NCI-H1417 (cell line): ENCODE data around the gene RHBDL3.

Experiments used
- DNase-seq, 3 experiments: peaks; one replicate each; lab custom pipeline; 2025; lab: John Stamatoyannopoulos, UW

Gene RHBDL3

DNA sequence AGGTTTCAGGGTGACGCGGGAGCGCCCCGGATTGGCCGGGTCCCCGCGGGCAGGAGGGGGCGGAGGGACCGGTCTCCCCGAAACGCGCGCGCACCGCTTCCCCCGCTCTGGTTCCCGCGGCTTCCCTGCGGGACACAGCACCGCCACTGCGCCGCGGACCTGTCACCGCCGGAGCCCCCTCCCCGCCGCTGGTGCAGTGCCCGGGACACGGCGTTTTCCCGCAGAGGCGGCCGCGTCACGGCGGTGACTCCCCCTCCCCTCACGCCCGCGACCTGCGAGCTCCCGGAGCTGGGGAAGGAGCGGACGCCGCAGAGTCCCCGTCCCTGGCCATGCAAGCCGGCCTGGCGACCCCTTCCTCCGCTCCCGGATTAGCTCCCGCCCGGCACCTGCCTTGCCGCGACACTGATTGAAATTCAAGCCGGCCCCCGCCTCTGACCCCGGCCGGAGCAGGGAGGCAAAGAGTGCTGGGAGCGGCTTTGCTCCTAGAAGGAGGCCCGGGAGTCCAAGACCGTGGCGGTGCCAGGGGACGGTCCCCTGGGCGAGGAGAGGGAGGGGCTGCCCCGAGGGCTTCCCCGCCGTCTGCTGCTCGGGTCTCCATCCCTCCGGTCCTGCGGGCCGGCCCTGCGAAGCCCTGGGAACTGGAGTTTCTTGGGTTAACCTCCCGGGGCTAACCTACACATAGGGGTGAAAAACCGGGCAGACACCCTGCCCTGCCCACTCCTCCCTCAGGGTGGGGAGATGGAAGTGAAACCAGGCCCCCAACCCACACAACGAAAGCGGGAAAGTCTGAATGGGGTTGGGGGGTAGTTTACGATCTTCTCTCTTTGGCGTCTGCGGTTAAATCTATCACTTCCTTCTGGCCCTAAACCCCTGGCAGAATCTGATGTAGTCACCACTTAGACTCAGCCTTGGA, 1.0 kb downstream of the RHBDL3 start:
- DNase-seq = peak in 2 of 3 experiments; percentile 48 to 49

DNA sequence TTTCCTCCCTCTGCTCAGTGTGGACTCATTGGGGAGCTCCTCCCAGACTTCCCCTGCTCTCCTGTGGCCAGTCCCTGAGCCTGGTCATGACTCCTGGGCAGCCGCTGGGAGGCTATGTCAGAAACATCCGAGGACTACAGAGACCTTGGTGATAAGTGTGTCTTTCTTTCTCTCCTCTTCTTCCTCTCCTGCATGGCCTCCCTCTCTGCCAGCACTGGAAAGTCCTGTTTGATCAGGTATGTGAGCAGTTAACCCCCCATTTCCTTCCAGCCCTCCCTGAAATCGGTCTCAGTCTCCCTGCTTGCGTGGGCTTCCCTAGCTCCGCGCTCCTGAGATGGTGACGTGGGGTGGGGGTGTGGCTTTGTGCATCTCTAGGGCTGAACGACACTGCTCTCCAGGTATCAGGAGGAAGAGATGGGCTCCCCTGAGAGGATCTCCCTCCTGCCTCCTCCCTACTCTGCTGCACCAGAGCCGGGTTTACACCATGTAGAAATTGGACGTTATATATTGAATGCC, 2.1 kb downstream of the RHBDL3 start:
- DNase-seq = peak in 2 of 3 experiments; percentile 53 to 60

DNA sequence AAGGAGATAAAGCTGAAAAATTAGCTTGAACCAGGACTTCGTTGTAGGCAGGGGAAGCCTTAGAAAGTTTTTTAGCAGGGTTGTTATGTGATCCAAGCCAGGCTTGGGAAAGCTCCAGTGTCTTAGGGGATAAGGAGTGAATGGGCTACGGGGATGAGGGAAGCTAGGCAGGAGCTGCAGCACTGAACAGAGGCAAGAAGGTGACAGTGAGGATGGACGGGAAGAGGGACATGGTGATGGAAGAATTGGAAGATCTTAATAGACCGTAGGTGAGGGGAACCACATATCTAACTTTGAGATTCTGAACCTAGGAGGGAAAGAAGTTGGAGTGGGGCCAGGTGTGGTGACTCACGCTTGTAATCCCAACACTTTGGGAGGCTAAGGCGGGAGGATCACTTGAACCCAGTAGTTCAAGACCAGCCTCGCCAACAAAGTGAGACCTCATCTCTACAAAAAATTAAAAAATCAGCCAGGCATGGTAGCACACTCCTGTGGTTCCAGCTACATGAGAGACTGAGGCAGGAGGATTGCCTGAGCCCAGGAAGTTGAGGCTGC, 3.2 kb downstream of the RHBDL3 start:
- DNase-seq = no peak

DNA sequence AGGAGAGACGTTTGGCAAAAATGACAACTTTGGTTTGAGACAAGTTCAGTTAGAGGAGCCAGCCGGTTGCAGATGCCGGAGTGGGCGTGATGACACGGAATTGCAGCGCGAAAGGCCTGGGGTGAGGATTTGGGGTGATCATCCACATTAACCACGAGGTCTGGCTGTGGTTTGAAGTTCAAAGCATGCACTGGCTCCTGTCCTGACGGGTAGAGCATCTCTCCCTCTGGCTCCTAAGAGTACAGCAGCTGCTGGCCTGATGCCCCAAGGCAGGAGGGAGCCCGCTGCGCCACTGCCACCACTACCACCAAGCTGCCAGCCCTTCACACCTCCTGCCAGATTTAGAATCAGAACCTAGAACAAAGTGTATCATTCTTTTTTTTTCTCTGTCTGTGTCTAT, 3.7 kb downstream of the RHBDL3 start:
- no peak for DNase-seq

DNA sequence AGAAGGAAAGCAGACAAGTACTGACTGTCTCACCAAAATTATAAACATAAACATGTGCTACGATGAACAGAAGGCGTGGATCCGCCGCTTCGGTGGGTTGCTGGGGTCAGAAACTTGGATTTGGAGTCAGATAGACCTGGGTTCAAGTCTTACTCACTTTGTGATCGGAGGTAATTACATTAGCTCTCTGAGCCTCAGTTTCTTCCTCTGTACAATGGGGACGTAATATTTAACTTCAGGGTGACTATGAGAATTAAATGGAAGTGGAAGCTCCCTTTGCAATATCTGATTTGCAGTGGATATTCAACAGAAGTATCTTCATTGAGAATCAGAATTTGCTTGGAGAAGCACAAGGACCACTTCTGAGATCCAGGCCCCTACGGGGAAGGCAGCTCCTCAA, 6.2 kb downstream of the RHBDL3 start:
- DNase-seq = no peak

DNA sequence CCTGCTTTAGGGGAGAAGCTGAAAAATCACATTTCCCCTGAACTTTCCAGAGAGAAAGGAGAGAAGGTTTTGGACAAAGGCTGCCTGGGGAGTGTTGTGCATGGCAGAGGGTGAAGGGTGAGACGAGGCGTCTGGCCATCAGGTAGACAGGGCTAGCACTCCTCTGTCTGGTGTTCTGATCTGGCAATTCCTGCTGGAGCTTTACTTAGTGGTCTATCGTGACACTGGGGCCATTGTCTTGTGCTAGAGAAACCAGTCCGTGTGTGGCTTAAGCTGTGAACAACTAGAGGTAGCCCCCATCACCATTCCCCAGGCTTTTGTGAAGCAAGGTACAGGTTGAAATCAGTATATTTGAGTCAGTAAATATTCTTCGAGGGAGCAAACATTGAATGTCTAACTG, 8.5 kb downstream of the RHBDL3 start:
- DNase-seq = no peak

DNA sequence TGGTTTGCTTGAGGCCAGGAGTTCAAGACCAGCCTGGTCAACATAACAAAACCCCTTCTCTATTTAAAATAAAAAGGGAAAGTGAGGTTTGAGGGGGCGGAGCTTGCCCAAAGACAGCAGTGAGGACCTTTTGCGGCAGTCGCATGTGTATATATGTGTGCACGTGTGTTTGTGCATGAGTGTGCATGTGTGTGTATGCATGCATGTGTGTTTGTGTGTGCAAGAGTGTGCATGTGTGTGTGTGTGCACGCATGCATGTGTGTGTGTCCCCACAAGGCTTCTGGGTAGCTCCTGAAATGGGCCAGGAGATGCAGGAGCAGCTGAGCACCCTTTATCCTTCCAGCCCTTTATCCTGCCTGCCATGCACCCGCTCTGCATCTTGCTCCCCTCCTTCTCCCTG, 9.0 kb downstream of the RHBDL3 start:
- no peak for DNase-seq

DNA sequence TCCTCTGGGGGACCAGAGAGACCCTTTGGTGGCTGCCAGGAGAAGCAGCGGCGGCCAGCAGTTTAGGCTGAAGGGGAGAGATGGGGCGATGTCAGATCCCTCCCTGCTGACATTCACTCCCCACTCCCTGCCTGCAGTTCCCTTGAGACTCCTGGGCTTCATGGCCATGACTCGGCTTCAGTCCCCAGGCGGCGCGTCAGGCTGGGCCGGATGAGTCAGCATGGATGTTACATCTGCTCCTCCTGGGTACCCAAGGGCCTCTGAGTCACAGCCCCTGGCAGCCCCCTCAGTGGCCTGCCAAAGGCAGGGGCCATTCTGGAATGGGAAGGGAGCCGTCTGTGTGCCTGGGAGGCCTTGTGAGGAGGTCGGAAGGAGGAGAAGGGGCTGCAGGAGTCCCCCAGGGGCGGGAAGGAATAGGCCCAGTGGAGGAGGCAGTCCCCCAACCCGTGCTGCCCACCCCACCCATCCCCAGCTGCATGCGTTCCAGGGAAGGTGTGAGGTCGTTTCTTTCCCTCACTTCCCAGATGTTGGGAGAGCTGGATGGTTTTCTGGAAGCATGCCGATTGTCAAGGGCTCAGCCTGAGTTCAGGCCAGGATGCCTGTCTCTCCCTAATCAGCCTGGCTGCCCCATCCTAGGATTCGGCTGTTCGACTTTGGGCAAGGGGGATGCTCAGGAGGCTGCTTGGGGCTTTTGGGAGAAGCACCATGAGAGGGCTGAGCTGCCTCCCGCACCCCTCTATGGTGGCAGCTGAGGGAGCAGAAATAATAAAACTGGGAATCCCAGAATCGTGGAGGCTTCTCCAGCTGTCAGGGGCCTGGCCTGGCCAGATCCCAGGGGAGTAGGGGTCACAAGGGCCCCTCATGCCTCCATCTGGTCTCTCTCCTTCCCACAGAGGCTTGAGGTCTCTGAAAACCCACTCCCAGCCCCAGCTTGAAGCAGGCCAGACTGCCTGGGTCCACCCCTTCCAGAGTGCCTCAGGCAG, 9.7 kb downstream of the RHBDL3 start:
- DNase-seq = no peak

DNA sequence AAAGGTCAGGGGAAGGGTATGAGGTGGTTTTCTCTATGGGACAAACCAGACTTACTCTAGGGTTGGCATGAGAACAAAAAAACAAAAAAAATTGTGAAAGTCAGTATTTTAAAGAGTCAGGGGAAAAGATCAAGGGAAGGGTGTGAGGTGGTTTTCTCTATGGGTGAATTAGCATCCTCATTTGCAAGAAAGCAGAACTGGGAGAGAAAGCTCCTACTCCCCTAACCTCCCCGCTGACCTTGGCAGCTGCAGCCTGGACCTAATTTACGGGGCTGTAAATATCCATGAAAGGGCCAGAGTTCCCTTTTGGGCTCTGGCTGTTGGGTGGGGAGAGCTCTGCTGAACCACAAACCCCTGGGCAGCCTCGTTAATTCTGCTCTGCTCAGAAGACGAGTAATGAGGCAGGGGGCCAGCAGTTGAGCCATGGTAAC, 10.6 kb downstream of the RHBDL3 start:
- DNase-seq = no peak

DNA sequence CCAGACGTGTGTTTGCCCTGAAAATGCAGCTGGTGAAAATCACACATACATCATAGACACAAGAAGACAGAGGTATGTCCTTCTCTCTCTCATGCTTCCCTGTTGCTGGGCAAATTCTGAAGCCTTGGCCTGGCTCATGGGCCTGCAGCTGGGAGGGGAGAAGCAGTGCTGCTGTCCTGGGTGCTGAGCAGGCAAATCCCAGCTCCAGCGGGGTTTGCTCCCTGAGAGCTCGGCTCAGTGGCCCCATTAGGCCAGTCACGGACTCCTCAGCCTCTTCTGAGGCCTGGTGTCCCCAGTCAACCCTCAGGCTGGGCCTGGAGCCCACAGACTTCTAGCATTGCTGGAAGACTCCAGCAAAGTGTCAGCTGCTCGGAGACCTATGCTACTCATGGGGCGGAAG, 11.7 kb downstream of the RHBDL3 start:
- no peak for DNase-seq

DNA sequence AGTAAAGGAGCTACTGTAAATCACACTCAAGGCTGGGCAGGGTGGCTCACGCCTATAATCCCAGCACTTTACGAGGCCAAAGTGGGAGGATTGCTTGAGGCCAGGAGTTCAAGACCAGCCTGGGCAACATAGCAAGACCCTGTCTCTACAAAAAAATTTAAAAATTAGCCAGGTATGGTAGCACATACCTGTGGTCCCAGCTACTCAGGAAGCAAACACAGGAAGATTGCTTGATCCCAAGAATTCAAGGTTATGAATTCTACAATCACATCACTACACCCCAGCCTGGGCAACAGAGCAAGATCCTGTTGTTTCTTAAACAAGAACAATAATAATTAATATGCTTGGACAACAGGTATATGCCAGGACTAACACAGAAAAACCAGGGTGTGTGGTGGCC, 13.2 kb downstream of the RHBDL3 start:
- no peak for DNase-seq

DNA sequence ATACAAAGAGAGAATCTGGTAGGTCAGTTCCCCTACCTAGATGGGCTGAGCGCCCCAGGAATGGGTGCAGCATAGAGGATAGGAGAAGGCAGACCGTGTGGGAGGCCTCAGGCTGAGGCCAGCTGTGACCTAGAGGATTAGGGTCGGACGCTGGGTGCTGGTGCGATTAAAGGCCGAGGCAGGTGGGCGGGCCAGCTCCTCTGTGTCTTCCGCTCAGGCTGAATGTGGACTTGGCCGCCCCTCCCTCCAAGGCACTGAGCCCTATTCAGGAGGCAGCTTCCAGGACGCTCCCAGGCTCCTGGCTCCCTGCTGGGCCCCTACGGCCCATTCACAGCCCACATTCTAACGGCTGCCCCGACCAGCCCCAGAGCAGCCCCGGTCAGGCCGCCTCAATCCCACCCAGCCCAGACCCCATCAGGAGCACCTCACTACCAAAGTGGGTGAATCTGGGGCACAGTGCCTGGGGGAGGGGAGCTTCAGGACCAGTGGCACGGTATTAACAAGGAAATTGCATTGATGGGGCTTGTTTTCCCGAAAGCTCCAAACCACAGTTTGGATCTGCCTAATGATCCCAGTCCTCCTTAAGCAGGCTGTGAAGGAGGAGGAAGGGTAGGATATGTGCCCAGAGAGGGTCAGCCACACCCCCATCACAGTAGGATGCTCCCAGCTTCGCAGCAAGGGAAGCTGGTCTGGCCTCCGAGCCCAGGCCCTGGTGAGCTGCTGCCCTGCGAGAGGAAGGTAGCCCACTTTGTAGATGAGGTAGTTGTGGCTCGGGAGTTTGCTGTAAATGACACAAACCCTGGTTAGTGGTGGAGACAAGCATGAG, 14.5 kb downstream of the RHBDL3 start:
- DNase-seq = peak in 1 of 3 experiments; percentile 32

DNA sequence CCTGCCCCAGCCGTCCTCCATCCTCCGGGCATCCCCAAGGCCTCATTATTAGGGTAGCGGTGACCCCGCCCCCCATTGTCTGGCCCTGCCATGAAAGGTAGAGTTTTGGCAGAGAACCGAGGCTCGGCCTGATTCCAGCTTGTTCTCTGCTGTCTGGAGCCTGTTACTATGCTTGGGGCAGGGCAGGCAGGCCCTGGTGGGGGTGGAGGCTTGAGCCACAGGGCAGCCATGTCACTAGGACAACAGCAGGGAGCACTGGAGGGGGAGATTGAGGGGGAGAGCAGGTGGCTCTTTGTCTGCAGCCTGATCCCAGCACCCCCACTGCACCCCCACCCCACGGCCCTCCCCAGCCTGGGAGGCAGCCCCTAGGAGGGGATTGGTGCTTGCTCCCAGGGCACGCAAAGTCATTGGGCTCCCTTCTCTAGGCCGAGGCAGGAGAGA, 15.4 kb downstream of the RHBDL3 start:
- peak in 2 of 3 experiments; percentile 69 to 82 for DNase-seq

DNA sequence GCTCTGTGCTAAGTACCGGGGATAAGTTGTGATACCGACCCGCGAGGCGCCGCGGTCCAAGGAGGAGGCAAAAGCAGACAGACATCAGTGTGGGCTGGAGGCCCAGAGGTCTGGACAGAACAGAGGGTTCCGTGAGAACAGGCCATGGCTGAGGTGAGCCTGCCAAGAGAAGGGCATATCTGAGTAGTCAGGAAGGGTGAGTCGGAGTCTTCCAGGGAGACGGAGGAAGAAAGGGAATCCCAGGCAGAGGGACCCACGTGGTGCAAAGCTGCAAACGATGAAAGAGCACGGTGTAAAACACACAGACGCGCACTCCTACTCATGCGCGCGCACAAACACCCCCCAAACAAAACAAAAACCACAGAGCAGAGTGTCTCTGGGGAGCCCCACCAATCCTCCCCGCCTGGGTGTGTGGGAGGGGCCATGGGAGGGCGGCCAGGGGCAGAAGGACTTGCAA, 18.1 kb downstream of the RHBDL3 start:
- DNase-seq = no peak

DNA sequence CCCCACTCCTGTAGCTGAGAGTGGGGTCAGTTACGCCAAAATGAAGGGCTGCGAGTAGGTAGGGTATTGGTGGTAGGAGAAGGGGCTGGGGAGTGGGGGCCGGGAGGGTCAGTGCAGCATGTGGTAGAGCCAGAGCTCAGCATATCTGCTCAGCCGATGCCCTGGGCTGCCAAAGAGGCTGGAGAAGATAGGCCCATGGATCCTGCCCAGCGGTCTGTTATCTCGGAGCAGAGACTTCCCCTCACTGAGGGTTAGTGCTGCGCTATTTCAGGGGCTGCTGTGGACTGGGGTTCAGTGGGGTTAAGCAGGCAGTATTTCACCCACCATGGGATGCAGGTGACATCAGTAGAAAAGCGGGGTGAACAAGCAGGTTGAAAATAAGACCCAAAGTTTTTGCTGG, 19.7 kb downstream of the RHBDL3 start:
- DNase-seq = no peak

DNA sequence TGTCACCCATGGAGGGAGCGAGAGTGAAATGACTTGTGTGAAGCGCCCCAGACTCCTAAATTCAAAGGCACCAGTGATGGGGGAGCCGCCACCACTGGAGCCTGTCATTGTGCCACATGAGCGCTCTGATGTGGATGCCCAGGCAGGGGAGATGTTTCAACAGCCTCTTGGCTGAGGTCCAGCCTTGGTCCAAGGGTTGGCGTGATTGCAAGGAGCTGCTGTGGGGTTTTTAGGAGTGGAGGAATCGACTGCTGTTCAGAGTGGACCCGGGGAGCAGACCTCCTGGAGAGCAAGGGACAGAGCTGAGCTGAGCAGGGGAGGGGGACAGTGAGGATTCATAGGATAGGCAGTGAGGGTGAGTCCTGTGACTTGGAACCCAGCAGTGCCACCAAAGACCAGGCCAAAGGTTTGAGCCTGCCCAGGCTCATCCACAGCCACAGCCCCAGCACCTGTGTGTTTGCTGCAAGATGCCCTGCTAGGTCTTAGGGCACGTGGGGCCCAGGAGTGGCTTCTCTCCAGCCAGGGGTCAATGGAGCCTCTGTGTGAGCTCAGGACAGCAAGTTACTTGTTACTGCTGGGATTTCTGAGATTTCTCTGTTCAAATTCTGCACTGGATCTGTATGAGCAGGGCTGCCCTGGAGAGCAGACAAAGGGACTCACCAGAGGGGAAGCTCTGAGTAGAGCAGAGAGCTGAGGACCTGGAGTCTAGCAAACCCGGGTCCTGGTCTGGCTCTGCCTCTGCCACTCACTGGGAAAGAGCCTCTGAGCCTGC, 20.3 kb downstream of the RHBDL3 start:
- no peak for DNase-seq

DNA sequence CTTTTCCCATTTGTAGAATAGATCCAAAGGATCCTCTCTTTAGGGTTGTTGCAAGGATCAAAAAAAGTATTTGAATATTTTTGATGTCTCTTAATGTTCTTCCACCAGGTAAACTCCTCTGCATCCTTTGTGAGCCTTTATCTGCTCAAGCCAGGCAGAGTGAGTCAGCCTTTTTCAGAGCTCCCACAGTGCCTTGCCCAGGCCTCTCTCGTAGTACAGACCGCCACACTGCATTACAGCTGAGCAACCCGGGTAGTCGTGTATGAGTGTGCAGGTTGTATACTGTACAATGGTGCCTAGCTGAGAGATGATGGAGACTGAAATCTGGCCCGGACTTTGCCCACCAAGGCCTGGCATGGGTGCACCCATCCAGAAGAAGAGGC, 20.9 kb downstream of the RHBDL3 start:
- no peak for DNase-seq

DNA sequence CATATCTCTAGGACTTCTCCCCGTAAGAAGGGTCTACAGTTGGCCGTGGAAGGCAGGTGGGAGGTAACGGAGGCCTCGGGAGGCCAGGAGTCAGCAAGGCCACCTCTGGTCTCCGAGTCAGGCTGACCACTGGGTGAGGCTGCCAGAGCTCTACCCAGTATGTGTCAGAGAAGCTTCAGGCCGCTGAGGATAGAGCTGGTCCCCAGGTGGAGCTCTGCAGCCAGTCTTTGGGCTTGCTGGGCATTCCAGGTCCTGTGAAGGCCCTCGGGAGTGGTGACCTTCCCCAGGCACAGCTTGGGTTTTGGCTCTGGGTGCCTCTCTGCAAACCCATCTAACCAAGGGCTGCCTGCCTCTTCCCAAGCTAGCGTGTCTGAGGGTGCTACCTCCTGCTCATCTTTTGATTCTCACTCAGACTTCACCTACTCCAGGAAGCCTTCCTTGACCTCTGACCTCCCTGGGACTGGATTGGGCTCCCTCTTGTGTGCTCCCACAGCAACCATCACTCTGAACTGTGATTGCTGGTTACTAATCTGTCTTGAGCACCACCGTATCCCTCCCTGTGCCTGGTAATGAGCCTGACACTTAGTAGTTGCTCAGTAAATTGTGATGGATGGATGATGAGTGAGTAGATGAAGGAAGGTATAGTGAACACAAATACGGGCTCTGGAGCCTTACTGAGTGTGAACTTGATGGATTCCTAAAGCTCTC, 22.3 kb downstream of the RHBDL3 start:
- DNase-seq = no peak

DNA sequence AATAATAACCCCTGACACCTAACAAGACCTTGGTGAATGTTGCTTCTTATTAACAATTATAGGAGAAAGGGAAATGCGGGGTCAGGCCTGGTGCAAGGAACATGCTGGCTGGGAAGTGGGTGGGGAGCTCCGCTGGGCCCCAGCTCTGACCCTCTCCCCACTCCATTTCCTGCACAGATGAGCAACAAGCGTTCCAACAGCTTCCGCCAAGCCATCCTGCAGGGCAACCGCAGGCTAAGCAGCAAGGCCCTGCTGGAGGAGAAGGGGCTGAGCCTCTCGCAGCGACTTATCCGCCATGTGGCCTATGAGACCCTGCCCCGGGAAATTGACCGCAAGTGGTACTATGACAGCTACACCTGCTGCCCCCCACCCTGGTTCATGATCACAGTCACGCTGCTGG, 23.0 kb downstream of the RHBDL3 start:
- no peak for DNase-seq
